ENCODE data around the gene IGFALS.

Gene IGFALS

GRCh38 chr16:1763521-1764511 is 29.7 kb downstream of the IGFALS start:
- TF ChIP-seq GATA3 (IDR thresholded peaks at IDR 0.05; ENCODE audit: low read depth, low read length), result no peak
- no peak for TF ChIP-seq GATA2 (IDR thresholded peaks at IDR 0.05; ENCODE audit: low read depth, low read length)

GRCh38 chr16:1762879-1763520 is 30.5 kb downstream of the IGFALS start:
- TF ChIP-seq GATA3 (IDR thresholded peaks at IDR 0.05; ENCODE audit: low read depth, low read length) (no peak), GATA2 (IDR thresholded peaks at IDR 0.05; ENCODE audit: low read depth, low read length) (no peak)

GRCh38 chr16:1762196-1762878 is 31.2 kb downstream of the IGFALS start:
- no peak for TF ChIP-seq GATA2 (IDR thresholded peaks at IDR 0.05; ENCODE audit: low read depth, low read length)

- no peak for TF ChIP-seq GATA2 (IDR thresholded peaks at IDR 0.05; ENCODE audit: low read depth, low read length)
- TF ChIP-seq GATA3 (IDR thresholded peaks at IDR 0.05; ENCODE audit: low read depth, low read length), result no peak
These were observed 31.8 kb downstream of the IGFALS start for GRCh38 chr16:1761751-1762150.

GRCh38 chr16:1760911-1761310 is 32.6 kb downstream of the IGFALS start:
- TF ChIP-seq GATA2 (IDR thresholded peaks at IDR 0.05; ENCODE audit: low read depth, low read length) (no peak), GATA3 (IDR thresholded peaks at IDR 0.05; ENCODE audit: low read depth, low read length) (no peak)

GRCh38 chr16:1759511-1759910 is 34.0 kb downstream of the IGFALS start:
- TF ChIP-seq GATA3 (IDR thresholded peaks at IDR 0.05; ENCODE audit: low read depth, low read length) (no peak), GATA2 (IDR thresholded peaks at IDR 0.05; ENCODE audit: low read depth, low read length) (no peak)

GRCh38 chr16:1758923-1759322 is 34.6 kb downstream of the IGFALS start:
- TF ChIP-seq GATA2 (IDR thresholded peaks at IDR 0.05; ENCODE audit: low read depth, low read length) (no peak), GATA3 (IDR thresholded peaks at IDR 0.05; ENCODE audit: low read depth, low read length) (no peak)

GRCh38 chr16:1757714-1758461 is 35.6 kb downstream of the IGFALS start:
- no peak for TF ChIP-seq GATA3 (IDR thresholded peaks at IDR 0.05; ENCODE audit: low read depth, low read length)
- no peak for TF ChIP-seq GATA2 (IDR thresholded peaks at IDR 0.05; ENCODE audit: low read depth, low read length)

- TF ChIP-seq GATA3 (IDR thresholded peaks at IDR 0.05; ENCODE audit: low read depth, low read length), result no peak
- no peak for TF ChIP-seq GATA2 (IDR thresholded peaks at IDR 0.05; ENCODE audit: low read depth, low read length)
These were observed 39.3 kb downstream of the IGFALS start for GRCh38 chr16:1754204-1754603.

GRCh38 chr16:1752853-1753252 is 40.7 kb downstream of the IGFALS start:
- TF ChIP-seq GATA3 (IDR thresholded peaks at IDR 0.05; ENCODE audit: low read depth, low read length) (no peak), GATA2 (IDR thresholded peaks at IDR 0.05; ENCODE audit: low read depth, low read length) (no peak)

- no peak for TF ChIP-seq GATA2 (IDR thresholded peaks at IDR 0.05; ENCODE audit: low read depth, low read length)
- TF ChIP-seq GATA3 (IDR thresholded peaks at IDR 0.05; ENCODE audit: low read depth, low read length), result no peak
These were observed 41.6 kb downstream of the IGFALS start for GRCh38 chr16:1751946-1752345.

- TF ChIP-seq GATA3 (IDR thresholded peaks at IDR 0.05; ENCODE audit: low read depth, low read length) (no peak), GATA2 (IDR thresholded peaks at IDR 0.05; ENCODE audit: low read depth, low read length) (no peak)
These were observed 44.1 kb downstream of the IGFALS start for GRCh38 chr16:1749152-1750117.

- TF ChIP-seq GATA3 (IDR thresholded peaks at IDR 0.05; ENCODE audit: low read depth, low read length), result no peak
These were observed 45.6 kb downstream of the IGFALS start for GRCh38 chr16:1747934-1748333.
